Stimulated activated CD8-positive, alpha-beta memory T cell treated with anti-CD3 and anti-CD28 coated beads, Interleukin-15, amount 100 ng/mL, for 1 hour (primary cell): Measurements from ENCODE around the gene DGKQ.
A peak's percentile ranks its signal among the peaks of the same experiment; 100 is the strongest.

Source experiments
- DNase-seq: peaks from one replicate; pipeline ENCODE4 v3.0.0-alpha.2; 2020; ENCODE audit warnings: low read depth

DGKQ gene

DNA sequence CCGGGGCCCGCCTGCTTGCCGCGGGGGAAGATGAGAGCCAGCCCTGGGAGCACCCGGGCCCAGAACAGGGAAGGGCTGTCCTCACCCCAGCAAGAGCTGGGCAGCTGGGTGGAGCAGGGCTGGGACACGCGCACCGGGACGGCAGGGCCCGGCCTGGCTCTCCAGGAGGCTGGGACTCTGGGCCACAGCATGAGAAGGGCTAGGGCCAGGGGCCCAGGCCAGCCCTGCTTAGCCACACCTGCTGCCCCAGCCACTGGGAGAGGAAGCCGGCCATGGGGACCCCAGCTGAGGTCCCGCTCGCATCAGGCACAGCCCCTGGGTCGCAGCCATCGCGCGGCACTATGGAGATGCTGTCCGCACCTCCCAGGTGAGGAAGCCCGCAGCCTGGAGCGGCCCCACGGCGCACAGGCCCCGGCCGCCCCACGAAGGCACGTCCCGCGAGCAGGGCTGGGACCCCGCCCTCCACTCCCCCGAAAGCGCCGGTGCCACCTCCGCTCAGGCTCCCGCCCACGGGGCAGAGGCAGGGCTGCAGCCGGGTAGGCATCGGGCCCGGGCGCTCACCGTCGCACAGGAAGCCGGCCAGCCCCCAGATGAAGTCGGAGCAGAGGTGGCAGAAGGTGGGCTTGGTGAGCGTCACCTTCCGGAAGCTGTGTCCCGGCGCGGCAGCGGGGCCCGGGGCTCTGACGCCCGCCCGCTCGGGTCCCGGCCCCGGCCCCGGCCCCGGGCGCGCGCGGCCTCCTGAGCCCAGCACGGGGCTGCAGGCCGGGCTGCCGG lies 531 bp downstream of the DGKQ start:
- peak; percentile 28 for DNase-seq

DNA sequence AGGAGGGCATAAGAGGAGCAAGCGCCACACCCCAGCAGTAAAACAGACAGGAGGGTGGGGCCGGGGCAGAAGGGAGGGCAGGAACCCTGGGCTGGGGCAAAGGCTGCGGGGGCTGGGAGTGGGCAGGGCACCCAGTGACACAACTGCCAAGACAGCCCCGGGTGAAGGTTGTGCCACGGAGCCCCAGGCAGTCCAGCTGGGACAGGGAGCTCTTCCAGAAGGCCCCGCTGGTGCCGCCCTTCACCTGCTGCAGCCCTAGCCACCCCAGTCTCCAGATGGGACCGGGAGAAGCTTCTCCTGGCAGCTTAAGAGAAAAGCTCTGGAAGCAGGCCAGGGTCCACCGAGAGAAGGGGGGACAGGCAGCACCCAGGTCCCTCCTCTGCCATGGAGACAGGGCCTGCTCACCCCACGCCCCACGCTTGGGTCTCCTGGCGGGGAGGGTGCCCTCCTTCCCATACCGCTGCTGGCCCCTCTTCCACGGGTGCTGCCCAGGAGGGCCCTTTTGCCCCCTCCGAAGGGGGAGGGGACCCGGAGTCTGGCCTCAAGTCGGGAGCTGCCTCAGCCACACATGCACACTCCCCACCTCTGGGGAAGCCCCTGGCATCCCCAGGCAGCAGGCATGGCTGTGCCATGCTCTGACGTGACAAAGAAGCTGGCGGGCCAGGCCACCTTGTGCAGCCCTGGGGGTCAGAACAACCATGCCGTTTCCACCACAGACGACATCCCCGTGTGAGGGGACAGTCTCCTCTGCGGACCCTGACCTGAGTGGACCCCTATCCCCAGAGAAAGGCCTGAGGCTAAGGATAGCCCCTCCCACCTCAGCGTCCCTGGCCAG lies 1.5 kb downstream of the DGKQ start:
- DNase-seq = no peak

DNA sequence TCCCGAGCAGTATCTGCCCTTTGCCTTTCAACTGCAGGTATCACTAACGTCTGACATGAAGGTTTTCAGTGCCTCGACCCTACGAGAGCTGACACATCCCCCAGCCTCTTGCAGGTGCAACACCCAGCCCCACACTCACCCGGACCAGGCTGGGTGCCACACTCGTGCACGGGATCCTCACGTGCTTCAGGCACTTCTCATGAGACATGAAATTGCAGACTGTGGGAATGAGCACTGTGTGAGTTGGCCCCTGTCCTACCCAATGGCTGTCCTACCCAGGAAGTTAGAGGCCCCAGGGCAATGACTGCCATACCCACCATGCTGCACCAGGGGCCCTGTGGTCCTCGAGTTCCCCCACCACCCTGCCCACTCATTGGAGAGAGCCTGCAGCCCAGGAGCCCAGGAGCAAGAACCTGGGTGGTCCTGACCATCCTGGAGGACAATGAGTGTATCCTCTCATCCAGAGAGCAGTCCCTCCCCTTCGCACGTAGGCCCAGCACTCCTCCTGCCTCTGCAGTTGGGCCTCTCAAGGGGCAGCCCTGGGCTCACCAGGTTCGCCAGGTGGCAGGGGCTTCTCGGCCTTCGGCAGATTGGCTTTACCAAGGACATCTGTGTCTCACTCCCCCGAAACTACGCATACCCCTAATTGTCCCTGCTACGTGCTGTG lies 2.4 kb downstream of the DGKQ start:
- DNase-seq = no peak

DNA sequence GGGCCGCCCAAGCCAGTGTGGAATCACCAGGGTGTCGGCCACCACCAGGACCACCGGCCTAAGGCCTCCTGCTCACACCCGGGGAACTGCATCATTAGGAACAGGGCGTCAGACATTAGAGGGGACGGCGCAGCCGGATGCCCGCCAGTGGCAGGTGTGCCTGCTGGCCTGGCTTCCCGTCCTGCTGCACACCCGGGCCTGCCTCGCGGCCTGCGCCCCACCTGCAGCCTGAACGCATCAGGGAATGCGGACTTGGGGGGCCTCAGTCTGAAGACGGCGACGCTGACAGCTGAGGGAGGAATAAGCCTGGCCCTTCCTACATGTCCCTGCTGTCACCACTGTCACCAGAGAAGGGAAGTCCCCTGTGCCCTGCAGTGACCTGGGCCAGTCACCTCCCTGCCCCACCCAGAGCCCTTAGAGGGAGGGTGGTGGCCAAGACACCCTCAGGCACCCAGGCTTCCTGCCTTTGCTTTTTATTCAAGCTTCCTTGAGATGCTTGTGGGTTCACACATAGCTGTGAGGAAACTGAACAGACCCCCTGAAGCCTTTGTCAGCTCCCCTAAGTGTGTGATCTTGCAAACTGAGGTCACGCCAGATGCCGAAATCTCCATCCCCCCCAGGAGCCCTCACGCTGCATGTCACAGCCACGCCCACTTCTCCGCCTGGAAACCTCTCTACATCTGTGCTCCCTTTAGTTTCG lies 3.2 kb downstream of the DGKQ start:
- DNase-seq = no peak

DNA sequence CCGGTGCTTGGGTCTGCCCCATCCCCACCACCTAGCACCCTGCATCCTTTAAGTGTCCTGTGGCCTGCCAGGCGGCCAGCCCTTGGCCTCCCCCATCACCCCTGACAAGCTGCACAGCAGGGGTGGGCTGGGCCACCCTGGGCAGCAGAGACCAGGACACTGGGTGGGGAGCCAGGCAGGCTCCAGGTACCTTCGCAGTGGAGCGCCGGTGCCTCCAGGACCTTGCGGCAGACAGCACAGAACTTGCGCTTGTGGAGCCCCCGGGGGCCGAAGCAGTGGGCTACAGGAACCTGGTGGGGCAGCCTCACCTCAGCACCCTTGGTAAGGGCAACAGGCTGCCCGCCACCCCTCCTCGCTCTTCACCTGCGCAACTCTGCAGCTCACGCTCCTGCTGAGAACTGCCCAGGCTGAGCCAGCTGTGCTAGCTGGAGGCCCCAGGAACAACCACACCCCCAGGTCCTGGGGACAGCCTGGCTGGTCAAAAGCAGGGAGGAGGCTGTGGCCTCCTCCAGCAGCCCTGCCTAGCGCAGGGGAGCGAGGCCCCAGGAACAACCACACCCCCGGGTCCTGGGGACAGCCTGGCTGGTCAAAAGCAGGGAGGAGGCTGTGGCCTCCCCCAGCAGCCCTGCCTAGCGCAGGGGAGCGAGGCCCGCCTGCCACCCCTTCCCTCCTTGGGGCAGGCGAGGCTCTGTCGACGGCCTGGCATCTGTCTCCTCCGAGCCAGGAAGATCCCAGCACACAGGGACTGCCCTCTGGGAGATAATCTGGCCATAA lies 4.6 kb downstream of the DGKQ start:
- DNase-seq = no peak

DNA sequence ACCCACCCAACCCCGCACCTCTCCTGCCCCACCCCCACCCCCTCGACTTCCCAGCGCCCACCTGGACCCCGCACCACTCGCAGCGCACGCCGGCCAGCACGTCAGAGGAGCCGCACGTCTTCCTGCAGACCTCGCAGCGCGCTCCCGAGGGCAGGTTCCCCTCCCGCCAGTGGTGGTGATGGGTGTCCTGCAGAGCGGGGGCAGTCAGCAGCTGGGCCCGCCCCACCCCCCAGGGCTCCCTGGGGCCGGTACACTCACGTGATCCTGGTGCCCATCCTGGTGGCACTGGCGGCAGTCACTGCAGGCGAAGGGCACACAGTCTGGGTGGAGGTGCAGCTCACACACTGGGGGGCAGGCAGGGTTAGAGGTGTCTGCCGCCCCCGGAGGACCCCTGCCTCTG lies 5.1 kb downstream of the DGKQ start:
- DNase-seq = no peak

DNA sequence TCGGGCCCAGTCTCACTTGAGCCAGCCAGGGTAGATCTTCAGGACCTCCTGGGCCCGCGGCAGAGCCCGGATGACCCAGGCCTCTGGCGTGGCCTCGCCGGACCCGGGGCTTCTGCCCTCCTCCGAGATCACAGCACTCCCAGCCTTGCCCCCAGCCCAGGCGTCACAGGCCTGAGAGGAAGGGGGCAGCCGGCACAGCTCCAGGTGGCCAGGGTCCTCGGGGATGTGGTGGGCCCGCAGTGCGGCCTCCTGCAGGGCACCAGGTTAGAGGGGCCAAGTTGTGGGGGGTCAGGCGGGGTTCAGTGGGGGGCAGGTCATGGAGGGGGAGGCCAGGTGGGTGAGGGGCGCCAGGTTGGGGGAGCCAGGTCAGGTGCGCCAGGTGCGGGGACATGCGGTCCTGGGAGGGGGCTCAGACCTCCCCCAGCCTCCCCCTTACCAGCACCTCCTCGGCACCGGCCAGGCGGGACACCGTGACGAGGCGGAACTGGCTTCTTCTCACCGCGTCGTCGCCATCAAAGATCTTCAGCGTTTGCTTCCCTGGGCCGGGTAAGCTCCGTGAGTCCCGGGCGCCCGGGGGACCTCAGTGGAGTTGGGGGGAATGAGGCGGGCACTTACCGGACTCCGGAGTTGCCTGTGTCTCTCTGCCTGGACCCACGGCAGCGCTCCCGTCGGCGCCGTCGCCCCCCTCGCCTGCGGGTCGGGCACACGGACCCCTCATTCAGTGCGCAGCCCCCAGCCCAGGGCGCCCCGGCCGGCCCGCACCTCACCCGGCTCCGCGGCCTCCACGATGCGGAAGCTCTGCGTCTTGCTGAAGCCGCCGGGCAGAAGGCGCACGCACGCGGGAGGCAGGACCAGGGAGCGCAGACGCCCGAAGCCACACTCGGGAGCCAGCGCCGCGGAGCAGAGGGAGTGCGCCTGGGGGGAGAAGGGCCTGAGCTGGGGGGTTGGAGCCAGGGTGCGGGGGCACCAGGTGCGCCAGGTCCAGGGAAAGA lies 6.0 kb downstream of the DGKQ start:
- no peak for DNase-seq

DNA sequence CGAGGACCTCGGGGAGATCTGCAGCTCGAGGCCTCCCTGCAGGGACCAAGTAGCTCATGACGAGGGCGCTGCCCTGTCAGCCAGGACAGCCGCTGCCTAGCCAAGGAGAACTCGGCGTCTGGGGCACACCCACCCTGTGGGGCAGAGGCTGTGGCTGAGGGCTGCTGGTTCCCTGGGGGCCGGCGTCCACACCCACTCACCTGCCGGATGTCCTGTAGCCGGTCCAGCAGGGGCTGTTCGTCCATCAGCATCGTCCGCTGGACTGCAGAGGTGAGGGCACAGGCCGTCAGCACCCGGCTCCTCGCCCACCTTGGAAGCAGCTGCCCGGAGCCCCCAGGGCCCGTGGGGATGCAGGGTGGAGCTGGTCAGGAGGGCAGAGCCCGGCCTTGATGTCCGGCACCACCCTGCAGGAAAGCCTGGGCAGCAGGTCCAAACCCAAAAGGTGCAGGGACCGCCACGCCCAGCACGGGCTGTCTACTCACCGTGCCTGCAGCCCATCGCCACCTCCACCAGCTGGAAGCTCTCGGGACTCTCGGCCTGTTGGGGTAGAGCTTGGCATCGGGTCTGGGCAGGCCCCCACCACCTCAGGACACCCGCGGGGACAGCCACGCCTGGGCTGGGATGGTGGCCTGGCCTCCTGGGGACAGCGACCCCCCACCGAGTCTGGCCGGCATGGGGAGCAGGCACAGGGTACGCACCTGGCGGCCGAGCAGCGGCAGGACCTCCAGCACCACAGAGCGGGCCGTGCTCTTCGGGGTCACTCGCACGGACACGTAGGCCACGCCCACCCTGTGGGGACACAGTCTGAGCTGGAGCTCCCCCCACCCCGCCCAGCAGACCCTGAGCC lies 6.9 kb downstream of the DGKQ start:
- DNase-seq = no peak

DNA sequence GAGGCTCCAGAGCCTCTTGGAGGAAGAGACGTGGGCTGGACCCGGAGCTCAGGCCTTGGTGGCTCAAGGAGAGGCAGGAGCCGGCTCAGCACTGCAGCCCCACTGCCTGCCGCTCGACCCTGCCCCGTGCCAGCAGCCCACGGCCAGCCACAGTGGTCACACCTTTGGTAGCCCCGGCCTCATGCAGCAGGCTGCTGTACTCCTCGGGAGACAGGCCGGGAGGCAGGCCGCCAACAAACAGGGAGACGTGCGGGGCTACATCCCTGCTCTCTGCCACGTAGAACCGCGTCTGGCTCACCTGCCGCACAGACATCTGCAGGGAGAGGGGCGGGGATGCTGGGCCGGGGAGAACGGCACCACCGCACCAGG lies 7.6 kb downstream of the DGKQ start:
- DNase-seq = no peak

DNA sequence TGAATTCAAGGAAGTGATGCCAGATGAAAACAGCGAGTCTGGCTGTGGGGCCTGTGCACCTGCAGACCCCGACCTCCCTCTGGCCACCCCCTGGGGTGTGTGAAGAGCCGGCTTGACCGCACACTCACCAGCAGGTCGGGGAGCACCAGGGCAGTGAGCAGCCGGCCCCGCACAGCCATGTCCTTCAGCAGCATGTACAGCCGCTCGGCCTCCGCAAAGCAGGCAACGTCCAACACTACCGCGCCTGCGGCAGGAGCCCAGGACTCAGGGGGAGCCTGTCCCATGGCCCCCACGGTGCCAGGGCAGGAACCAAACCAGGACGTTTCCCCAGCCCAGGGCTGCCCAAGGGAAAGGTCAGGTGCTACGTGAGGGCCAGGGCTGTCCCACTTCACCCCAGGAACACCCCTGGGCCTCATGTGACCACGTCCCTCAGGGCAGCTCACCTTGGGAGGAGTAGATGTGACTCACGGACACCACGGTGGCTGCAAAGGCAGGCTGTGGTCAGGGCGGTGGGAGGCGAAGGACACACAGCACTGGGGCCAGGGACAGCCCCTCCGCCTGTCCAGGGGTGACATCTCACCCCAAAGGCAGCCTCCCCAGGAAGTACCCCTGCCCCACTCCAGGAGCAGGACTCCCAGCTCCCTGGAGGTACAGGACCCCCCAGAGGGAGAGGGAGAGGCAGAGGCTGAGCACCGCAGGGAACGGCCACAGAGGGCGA lies 8.2 kb downstream of the DGKQ start:
- no peak for DNase-seq

DNA sequence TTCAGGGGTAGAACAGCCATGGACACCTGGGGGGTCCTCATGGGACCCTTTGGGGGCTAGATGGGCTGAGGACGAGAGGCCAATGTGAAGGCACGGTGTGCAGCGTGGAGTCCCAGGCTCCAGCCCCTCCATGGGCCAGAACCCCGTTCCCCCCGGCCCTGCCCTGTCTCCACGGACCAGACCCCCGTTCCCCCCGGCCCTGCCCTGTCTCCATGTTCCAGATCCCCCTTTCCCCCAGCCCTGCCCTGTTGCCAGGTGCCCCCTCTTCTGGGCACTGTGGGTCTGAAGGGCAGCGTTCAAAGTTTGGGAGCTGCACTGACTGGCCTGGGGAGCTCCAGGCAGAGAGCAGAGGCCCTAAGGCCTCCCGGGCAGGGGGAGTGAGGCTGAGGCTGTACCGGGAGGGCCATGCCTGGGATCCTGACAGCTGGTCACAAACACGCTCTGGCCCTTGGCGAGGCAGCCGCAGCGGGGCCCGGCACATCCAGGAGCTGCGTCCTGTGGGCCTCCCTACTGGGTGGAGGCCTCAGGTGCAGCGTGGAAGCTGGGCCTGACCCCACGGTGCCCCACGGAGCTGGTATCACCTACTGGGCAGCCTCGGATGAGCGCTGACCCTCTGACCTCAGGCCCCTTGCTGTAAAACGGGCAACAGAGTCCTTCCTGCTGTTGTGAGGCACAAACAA lies 8.9 kb downstream of the DGKQ start:
- no peak for DNase-seq

DNA sequence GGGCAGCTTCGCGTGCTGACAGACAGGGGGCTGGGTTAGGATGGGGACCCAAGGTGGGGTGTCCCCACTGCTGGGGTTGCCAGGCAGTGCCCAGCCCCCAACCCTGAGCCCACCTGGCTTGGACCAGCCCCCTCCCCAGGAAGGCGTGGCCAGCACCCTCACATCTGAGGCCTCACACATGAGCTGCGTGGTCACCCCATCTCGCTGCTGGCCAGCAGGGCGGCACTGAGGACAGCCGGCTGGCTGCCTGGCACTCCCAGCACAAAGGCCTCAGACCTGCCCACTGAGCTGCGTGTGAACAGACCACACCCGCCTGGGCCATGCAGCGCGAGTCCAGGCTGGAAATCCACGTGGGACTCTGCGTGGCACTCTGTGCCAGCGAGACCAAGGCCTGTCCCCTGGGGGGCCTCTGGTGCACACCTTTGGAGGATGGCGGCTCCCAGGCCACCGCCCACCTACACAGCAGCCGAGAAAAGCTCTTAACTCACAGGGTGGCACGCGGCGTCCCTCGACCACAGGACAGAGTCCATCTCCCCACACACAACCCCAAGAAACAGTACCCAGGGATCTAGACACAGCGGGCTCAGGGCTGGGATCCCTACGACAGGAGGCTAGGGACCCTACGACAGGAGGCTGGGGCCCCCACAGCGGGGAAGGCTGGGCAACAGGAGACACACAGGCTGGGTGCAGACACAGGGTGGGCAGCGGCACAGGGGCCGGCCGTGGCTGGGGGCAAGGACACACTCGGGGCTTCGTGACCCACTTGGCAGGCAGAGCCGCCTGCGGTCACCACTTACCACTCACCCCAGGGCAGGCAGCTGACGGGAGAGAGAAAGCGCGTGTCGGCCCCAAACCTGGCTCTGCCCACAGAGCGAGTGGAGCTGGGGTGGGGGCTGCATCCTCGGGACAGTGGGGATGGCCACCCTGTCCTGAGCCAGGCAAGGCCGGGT lies 9.8 kb downstream of the DGKQ start:
- no peak for DNase-seq

DNA sequence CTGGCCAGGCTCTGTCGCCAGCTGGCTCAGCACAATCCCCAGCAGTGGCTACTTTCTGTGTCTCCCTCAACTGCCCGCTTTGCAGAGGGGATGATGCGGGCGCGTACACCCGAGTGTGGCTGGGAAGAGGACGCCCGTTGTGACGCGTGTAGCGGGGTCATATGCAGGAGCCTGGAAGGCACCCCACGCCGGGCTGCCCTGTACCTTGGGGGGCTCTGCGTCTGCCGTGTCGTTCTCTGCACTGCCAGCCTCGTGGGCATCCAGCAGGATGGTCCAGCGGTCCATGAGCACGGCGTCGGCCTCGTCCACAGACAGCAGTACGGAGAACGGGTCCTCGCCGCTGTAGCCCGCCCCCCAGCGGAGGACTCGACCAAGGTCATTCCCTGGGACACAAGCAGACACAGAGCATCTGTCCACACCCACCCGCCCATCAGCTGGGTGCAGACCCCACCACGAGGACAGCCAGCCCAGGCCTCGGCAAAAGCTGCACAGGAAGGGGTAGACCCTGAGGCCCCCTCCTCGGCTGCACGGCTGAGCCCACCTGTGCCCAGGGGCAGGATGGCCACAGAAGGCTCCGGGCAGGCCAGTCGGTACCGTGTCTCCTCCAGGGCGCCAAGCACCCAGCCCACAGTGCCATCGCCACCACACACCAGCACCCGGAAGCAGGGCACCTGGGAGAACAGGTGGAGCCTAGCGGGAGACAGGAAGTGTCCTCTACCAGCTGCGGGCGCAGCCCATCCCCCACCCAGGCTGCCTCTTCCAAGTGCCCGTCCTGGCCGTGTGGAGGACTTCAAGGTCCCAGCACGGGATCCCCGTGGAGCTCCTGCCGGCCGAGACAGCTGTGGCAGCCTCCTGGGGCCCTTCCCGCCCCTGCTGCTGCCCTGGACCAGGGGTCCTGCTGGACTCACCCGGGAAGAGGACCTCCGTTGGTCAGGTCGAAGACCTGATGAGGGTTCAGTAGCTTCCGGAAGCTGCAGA lies 10.8 kb downstream of the DGKQ start:
- no peak for DNase-seq

DNA sequence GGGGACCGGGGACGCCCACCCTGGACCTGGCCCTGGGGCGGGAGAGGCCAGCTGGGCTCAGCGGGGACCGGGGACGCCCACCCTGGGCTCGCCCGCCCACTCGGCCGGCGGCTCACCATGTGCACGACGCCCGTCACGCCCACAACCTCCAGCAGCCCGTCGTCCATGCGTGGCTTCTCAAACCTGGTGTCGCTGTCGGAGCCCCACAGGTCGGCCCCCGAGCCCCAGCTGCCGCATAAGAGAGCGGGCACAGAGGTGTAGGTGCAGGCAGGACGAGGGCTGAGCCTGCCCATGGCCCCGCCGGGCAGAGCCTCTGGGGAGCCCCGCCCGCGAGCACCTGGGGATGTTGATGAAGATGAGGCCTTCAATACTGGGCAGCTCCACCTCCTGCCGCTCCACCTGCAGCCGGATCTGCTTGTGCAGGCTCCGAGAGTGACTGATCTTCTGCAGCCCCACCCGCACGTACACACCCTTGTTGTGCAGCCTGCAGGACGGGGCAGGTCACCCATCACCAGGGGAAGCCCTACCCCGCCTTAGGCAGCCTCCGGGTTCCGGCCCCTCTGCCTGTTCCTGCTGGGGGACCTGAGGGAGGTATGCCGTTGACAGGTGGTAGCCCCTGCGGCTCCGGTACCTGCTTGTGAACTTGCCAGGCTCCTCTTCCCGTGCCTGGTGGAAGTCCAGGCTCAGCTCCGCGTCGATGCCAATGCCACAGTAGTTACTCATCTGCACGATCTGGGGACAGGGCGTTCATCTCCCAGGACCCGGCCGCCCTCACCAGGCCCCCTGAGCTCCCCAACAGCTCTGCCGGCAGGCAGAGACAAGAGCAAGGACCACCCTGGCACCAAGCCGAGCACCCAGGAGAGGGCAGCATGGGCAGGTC lies 11.8 kb downstream of the DGKQ start:
- DNase-seq = no peak
